CD14-positive monocyte (primary cell): ENCODE data around the gene VN1R2. TPM values are rescaled to one million over a fixed set of nuclear protein-coding genes. Genes with fewer than 3 reads are reported as not detected.
"Not testable (repeated sequence)": the region's sequence is repeated elsewhere in the genome, so short reads cannot be mapped to it uniquely, and the experiment has no call there.

ENCODE experiments used
- DNase-seq, 3 donors: peaks; one replicate each; pipeline ENCODE4 v3.0.0-alpha.2; 2011 to 2022
- H2AFZ ChIP-seq: 2 replicates; pipeline ENCODE4 v1.6.0; 2012; ENCODE audit warnings: mild to moderate bottlenecking, low read depth, low read length, inconsistent platforms; ENCODE audit not compliant: insufficient read depth, poor library complexity, severe bottlenecking
- H3K27ac ChIP-seq, 2 donors: 1 replicate in 1 of 2; 2 replicates in 1 of 2; pipeline ENCODE4 v1.5.1; 2012 to 2013; ENCODE audit warnings: low read length in 2 of 2, control low read depth in 1 of 2, inconsistent platforms in 1 of 2, low read depth in 1 of 2, mild to moderate bottlenecking in 1 of 2
- H3K27me3 ChIP-seq, 2 donors: one replicate each; pipeline versions ENCODE4 v1.6.0 to v1.6.1; 2011 to 2013; ENCODE audit warnings: low read length in 2 of 2; ENCODE audit not compliant: control insufficient read depth in 2 of 2, insufficient read depth in 2 of 2
- H3K36me3 ChIP-seq, 2 donors: replicated peaks in 1 of 2; 1 replicate in 1 of 2; 2 replicates in 1 of 2; pipeline versions ENCODE4 v1.5.1 to v1.6.1; 2012 to 2013; ENCODE audit warnings: low read length in 2 of 2, control low read depth in 1 of 2, inconsistent platforms in 1 of 2, mild to moderate bottlenecking in 1 of 2; ENCODE audit not compliant: insufficient read depth in 2 of 2, control insufficient read depth in 1 of 2
- H3K4me1 ChIP-seq, 2 donors: 1 replicate in 1 of 2; 2 replicates in 1 of 2; pipeline versions ENCODE4 v1.5.1 to v1.6.1; 2012 to 2013; ENCODE audit warnings: low read length in 2 of 2, control low read depth in 1 of 2, inconsistent platforms in 1 of 2, mild to moderate bottlenecking in 1 of 2, moderate library complexity in 1 of 2; ENCODE audit not compliant: insufficient read depth in 2 of 2, control insufficient read depth in 1 of 2
- H3K4me2 ChIP-seq: replicated peaks from 2 replicates; pipeline ENCODE3; 2012; ENCODE audit warnings: low read length, moderate library complexity, mild to moderate bottlenecking; ENCODE audit not compliant: poor library complexity, severe bottlenecking; ENCODE audit errors: extremely low read depth
- H3K4me3 ChIP-seq, 3 experiments: fragments of 200-600 bp in 1 of 3; sonication (generic) in 1 of 3; replicated peaks in 1 of 3; 1 replicate in 2 of 3; 2 replicates in 1 of 3; pipeline ENCODE4 v1.5.1; 2011 to 2013; ENCODE audit warnings: low read length in 3 of 3, mild to moderate bottlenecking in 3 of 3, control low read depth in 2 of 3, low read depth in 2 of 3, inconsistent platforms in 1 of 3, moderate library complexity in 1 of 3
- H3K79me2 ChIP-seq: 2 replicates; pipeline ENCODE4 v1.6.0; 2012; ENCODE audit warnings: mild to moderate bottlenecking, control low read depth, inconsistent platforms, low read length, moderate library complexity; ENCODE audit not compliant: insufficient read depth
- H3K9ac ChIP-seq: 2 replicates; pipeline ENCODE4 v1.6.0; 2017; ENCODE audit warnings: low read length, mild to moderate bottlenecking; ENCODE audit not compliant: insufficient read depth, poor library complexity, severe bottlenecking
- H3K9me3 ChIP-seq, 2 donors: replicated peaks in 1 of 2; 1 replicate in 1 of 2; 2 replicates in 1 of 2; pipeline versions ENCODE4 v1.5.1 to v1.6.1; 2012 to 2013; ENCODE audit warnings: low read length in 2 of 2, control low read depth in 1 of 2; ENCODE audit not compliant: control insufficient read depth in 1 of 2, insufficient read depth in 1 of 2
- H4K20me1 ChIP-seq: 2 replicates; pipeline ENCODE4 v1.6.0; 2012; ENCODE audit warnings: mild to moderate bottlenecking, low read length, control low read depth, moderate library complexity; ENCODE audit not compliant: insufficient read depth
- H3K27ac Mint-ChIP-seq, 7 donors: one replicate each; pipeline ENCODE4 v1.8.0; 2020; ENCODE audit warnings: mild to moderate bottlenecking in 7 of 7, mixed read lengths in 7 of 7, moderate library complexity in 6 of 7, inconsistent platforms in 2 of 7
- H3K27me3 Mint-ChIP-seq, 3 donors: one replicate each; pipeline ENCODE4 v1.8.0; 2021 to 2022; ENCODE audit warnings: low read depth in 3 of 3, mild to moderate bottlenecking in 3 of 3, mixed read lengths in 3 of 3, moderate library complexity in 3 of 3, inconsistent platforms in 1 of 3
- H3K36me3 Mint-ChIP-seq, 2 donors: one replicate each; pipeline ENCODE4 v1.8.0; 2020; ENCODE audit warnings: mixed read lengths in 2 of 2, inconsistent platforms in 1 of 2, mild to moderate bottlenecking in 1 of 2
- H3K4me1 Mint-ChIP-seq: one replicate; pipeline ENCODE4 v1.8.0; 2020; ENCODE audit warnings: mild to moderate bottlenecking, mixed read lengths
- H3K4me3 Mint-ChIP-seq, 2 donors: one replicate each; pipeline ENCODE4 v1.8.0; 2020; ENCODE audit warnings: mild to moderate bottlenecking in 2 of 2, mixed read lengths in 2 of 2, moderate library complexity in 1 of 2
- H3K9me3 Mint-ChIP-seq, 7 donors: one replicate each; pipeline ENCODE4 v1.8.0; 2020 to 2022; ENCODE audit warnings: mixed read lengths in 7 of 7, mild to moderate bottlenecking in 6 of 7, moderate library complexity in 6 of 7, inconsistent platforms in 2 of 7
- WGBS: methylation state at CpG from one replicate; pipeline ENCODE4 v1.1.5; 2013; ENCODE audit warnings: missing lambda C conversion rate; ENCODE audit not compliant: insufficient coverage; 5-methylcytosine and 5-hydroxymethylcytosine counted together
- intact Hi-C, 2 donors: fragments of 100-400 bp; cut with micrococcal nuclease; formaldehyde crosslinking; loops; one replicate each; pipeline versions ENCODE4 v1.15.0 to v1.15.1; 2023
- polyA minus RNA-seq: library from RNA; depleted of rRNA, polyadenylated mRNA; stranded (reverse); fragments of >200 nt; gene quantifications from 2 replicates; pipeline ENCODE4 v1.2.3, GENCODE V29; 2012
- polyA plus RNA-seq, 3 donors: library from polyadenylated mRNA; depleted of rRNA in 1 of 3; unstranded in 2 of 3; stranded (reverse) in 1 of 3; fragments of 300-500 nt in 2 of 3; fragments of >200 nt in 1 of 3; fragmentation: Illumina TruSeq in 2 of 3; gene quantifications; 1 replicate in 2 of 3; 2 replicates in 1 of 3; pipeline ENCODE4 v1.2.3, GENCODE V29; 2012 to 2021
- total RNA-seq, 12 experiments: library from RNA in 1 of 12; stranded (reverse) in 1 of 12; fragments of 120-200 nt in 1 of 12; gene quantifications; one replicate each; pipeline ENCODE4 v1.2.4 and lab custom pipeline; 2013 to 2026; ENCODE audit warnings: mixed read lengths in 6 of 12, inconsistent platforms in 1 of 12

VN1R2 gene, protein sequence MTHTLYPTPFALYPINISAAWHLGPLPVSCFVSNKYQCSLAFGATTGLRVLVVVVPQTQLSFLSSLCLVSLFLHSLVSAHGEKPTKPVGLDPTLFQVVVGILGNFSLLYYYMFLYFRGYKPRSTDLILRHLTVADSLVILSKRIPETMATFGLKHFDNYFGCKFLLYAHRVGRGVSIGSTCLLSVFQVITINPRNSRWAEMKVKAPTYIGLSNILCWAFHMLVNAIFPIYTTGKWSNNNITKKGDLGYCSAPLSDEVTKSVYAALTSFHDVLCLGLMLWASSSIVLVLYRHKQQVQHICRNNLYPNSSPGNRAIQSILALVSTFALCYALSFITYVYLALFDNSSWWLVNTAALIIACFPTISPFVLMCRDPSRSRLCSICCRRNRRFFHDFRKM
- not detected for total RNA-seq (2013)
- not detected for polyA plus RNA-seq
- not detected in 2 replicates for polyA minus RNA-seq
- 0 to 0.17 (median 0) reads per million in 11 experiments for total RNA-seq (lab: John Stamatoyannopoulos, UW)

DNA sequence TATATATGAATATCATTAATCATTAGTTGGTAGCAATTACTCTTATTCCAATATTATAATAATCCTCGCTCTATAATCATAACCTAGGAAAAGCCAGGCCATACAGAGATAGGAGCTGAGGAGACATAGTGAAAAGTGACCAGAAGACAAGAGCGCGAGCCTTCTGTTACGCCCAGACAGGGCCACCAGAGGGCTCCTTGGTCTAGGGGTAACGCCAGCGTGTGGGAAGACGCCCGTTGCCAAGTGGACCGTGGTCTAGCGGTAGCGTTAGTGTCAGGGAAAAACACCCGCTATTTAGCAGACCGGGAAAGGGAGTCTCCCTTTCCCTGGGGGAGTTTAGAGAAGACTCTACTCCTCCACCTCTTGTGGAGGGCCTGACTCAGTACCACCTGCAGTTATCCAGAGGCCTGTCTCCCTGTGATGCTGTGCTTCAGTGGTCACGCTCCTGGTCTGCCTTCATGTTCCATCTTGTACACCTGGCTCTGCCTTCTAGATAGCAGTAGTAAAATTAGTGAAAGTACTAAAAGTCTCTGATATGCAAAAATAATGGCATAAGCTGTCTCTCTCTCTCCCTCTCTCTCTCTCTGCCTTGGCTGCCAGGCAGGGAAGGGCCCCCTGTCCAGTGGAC lies at the start of gene VN1R2:
VN1R2 (plus strand) TSS at position 578 of the 628 bp plus-strand sequence. CDS start 84 bp downstream, outside the sequence.
- H4K20me1 ChIP-seq, H3K4me3 ChIP-seq, DNase-seq, H3K27ac ChIP-seq, H3K9ac ChIP-seq, H3K4me3 Mint-ChIP-seq, H3K79me2 ChIP-seq, H2AFZ ChIP-seq, H3K4me2 ChIP-seq, H3K36me3 ChIP-seq, H3K27me3 Mint-ChIP-seq, H3K36me3 Mint-ChIP-seq, H3K27me3 ChIP-seq, intact Hi-C loops: not testable (repeated sequence)
- Mint-ChIP-seq H3K4me1 (peaks cover 11% of the 10 kb centered on the region), H3K27ac (peak within 1 kb of the TSS in 1 of 7 donors; percentile 69), H3K9me3 (peaks cover 27 to 81% (median 78%) of the 10 kb centered on the region in 7 donors)
- Histone ChIP-seq H3K9me3 (peaks cover 72 to 90% of the 10 kb centered on the region in 2 donors), H3K4me1 (peaks cover 10 to 15% of the 10 kb centered on the region in 2 donors)
- WGBS, result 90% methylated on average over 5 of the region's 14 CpGs

DNA sequence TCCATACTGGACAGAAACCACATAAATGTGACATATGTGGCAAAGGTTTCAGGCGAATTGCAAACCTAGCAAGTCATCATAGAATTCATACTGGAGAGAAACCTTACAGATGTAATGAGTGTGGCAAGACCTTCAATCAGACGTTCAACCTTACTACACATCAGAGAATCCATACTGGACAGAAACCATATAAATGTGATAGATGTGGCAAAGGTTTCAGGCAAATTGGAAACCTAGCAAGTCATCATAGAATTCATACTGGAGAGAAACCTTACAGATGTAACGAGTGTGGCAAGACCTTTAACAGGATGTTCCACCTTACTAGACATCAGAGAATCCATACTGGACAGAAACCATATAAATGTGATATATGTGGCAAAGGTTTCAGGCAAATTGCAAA lies 46.5 kb upstream of the VN1R2 start:
- intact Hi-C loops, H3K79me2 ChIP-seq, H4K20me1 ChIP-seq, DNase-seq, H3K9ac ChIP-seq, H3K4me1 ChIP-seq, H3K4me2 ChIP-seq, H3K27me3 Mint-ChIP-seq, H3K4me3 Mint-ChIP-seq, H3K4me1 Mint-ChIP-seq, H3K27me3 ChIP-seq, H2AFZ ChIP-seq, H3K27ac ChIP-seq, H3K27ac Mint-ChIP-seq: not testable (repeated sequence)
- H3K4me3 ChIP-seq, result peak overlapping the region in 1 of 3 experiments; percentile 29
- H3K9me3 Mint-ChIP-seq, result peaks cover 70 to 100% (median 98%) of the 10 kb centered on the region in 7 donors
- H3K9me3 ChIP-seq, result peaks cover 54 to 100% of the 10 kb centered on the region in 2 donors
- WGBS, result no CpG with 5 or more reads among the region's 3 CpGs
- peaks cover 10 to 57% of the 10 kb centered on the region in 2 donors for H3K36me3 ChIP-seq
- peaks cover 44 to 46% of the 10 kb centered on the region in 2 donors for H3K36me3 Mint-ChIP-seq
